NCI-H2107 (cell line): Measurements from ENCODE around the gene GBX1.

Source experiments
- DNase-seq: peaks from one replicate; lab custom pipeline; 2025; lab: John Stamatoyannopoulos, UW

The GBX1 gene

GRCh38 chr7:151139071-151139790, 28.3 kb downstream of the GBX1 start:
- DNase-seq, result no peak

DNA sequence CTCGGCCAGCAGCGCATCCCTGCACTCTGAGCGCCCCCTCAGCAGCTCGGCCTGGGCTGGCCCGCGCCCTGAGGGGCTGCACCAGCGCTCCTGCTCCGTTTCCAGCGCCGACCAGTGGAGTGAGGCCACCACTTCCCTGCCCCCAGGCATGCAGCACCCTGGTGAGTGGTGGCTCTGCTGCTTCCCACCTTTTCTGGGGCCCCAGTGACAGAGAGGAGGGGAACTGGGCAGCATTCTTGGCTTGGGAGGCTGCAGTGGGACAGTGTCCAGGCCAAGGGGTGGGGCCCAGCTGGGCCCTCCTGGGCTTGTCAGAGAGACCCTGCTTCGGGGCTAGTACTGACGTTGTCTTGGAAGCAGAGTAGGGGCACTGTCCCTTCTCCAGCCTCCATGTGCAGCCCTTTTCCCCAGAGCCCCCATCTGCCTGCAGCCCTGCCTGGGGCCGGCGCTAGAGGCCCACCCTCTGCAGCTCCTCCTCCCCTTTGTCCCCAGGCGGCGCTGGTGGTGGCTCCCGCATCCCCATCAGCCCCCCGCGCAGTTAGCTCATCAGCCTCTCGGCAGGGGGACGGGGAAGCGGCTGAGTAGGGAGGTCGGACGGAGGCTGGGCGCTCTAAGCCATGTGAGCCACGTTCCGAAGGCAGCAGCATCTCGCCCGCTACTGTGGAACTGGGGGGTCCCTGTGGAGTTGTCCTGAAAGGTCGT, 29.2 kb downstream of the GBX1 start:
- no peak for DNase-seq

GRCh38 chr7:151137791-151138152, 29.7 kb downstream of the GBX1 start:
- DNase-seq, result no peak

- no peak for DNase-seq
Observed at GRCh38 chr7:151137076-151137675, 30.3 kb downstream of the GBX1 start.

DNA sequence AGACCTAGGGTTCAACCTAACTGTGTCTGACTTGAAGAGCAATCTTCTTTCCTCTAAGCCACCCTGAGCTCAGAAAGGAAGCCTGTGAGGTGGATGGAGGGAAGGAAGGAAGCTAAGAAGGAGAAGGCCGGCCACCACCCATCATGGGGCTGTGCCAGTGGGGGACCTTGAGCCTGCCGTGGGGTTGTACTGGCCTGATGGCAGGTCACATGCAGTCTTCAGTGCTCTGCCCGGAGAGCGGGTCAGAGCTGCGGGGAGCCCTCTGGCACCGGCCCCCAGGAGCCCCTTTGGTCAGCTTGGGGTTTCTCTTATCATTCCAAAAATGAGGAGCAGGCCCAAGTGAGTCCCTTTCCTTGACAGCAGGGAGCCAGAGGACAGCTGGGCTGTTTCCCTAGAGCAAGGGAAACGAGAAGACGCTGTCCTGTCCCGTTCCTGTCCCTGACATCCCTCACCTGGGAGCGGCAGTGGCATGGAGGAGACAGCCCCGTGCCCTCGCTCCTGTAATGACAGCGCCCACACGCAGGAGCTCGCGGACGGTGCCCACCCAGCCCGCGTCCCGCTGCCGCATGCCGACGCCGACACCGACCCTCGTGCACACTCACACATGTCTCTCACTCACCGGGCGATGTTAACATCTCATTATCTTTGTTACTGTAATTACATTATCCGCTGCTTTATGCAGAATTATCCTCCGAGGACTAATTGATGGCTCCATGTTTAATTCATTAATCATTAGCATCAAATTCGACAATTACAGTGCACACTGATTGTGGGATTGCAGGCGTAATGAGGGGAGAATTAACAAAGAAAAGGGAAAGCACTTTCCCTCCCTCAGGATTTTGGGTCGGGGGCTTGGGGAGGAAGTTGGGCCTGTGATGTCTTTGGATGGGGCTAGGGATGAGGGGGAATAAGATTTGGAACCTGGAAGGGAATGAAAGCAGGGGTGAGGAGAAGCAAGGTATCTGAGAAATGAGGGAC, 31.3 kb downstream of the GBX1 start:
- no peak for DNase-seq

DNA sequence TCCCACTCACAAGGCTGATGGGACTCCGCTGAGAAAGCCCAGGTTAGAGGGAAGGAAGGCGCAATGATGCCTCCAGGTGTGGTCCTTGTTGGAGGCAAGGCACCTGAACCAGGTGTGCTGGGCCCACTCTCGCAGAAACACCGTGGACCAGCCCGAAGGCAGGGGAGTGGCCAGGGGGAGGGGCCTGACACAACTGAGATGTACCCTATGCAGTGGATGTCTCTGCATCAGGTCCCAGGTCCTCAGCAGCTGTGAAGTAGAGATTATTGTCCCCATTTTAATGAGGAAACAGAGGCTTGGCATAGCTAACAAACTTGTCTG, 32.0 kb downstream of the GBX1 start:
- no peak for DNase-seq

DNA sequence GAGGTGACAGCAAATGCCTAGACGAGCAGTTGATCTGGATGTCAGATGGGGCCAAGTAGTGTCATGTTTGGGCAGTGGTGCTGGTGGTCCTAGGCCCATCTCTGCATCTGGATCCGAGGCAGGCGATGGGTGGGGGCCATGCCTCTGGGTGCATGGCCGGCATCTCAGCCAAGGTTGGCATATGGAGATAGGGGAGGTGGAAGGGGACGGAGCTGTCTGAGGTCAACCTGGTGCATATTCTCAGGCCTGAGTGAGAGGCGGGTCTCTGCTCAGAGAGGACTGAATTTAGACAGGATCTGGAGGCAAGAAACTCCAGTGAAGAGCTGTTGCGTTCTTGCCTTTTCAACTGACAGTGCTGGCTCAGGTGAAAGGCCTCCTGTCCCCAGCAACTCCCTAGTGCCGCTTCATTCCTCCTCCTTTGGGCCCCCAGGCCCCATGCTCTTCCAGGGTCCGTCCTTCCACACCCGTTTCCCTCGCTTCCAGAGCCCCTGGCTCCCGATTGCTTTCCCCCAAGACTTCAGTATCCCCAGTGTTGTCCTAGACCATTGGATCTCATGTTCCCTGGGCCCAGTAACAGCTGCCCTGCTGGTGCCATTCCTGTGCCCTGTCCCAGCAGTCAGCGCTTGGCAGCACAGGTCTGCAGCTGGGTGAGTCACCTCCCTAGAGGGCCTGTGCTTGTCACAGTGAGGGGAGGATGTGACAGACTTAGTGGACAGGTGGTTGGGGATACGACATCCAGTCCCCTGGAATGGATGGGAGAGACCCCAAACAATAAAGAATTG, 32.6 kb downstream of the GBX1 start:
- no peak for DNase-seq

- no peak for DNase-seq
Observed at GRCh38 chr7:151133986-151134742, 33.3 kb downstream of the GBX1 start.

- DNase-seq, result no peak
Observed at GRCh38 chr7:151133266-151133985, 34.1 kb downstream of the GBX1 start.

- DNase-seq, result no peak
Observed at GRCh38 chr7:151132461-151133205, 34.9 kb downstream of the GBX1 start.

GRCh38 chr7:151131592-151132293, 35.8 kb downstream of the GBX1 start:
- no peak for DNase-seq

DNA sequence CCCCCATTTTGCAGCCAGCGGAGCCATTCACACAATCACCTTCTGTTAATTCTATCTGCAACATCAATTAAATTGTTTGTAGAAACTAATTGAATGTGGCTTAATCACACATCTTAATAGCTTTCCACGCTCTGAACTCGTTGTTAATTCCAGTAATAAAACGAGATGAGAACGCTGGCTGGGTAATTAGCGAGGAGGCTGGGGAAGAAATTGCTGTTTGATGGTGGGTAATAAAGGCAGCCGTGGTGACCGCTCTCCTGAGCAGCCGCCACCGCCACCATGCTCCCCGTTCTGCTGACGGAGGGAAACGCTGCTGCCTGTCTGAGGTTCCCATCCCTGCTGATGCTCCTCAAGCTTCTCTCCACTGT, 36.3 kb downstream of the GBX1 start:
- no peak for DNase-seq

GRCh38 chr7:151130741-151131157, 36.7 kb downstream of the GBX1 start:
- no peak for DNase-seq

DNA sequence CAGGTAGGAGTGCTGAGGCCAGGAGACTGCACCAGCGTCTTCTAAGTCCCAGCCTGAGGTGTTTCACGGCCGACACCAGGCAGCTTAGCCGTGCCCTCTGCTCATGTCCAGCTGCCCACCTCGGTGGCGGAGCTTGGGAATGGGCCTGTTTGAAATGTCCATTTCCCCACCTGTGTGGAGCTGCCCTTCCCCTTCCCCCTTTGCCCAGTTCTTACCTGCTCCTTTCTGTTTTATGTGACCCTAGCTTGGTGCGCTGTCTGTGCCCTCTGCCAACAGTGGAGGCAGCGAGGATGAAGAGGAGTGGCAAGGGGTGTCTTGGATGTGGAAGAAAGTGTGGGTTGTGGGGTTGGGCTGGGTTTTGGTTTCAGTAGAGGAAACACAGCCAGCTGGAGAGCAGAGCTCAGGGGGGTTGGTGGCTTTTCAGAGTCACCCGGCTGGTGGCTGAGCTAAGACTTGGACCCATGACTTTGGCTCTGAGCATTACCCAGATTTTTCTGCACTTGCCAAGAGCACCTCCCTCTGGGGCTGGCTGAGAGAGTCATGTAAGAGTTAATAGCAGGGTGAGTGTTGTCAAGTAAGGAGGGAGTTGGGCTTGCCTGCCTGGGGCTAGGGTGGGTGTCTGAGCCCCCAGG, 37.4 kb downstream of the GBX1 start:
- DNase-seq, result no peak

DNA sequence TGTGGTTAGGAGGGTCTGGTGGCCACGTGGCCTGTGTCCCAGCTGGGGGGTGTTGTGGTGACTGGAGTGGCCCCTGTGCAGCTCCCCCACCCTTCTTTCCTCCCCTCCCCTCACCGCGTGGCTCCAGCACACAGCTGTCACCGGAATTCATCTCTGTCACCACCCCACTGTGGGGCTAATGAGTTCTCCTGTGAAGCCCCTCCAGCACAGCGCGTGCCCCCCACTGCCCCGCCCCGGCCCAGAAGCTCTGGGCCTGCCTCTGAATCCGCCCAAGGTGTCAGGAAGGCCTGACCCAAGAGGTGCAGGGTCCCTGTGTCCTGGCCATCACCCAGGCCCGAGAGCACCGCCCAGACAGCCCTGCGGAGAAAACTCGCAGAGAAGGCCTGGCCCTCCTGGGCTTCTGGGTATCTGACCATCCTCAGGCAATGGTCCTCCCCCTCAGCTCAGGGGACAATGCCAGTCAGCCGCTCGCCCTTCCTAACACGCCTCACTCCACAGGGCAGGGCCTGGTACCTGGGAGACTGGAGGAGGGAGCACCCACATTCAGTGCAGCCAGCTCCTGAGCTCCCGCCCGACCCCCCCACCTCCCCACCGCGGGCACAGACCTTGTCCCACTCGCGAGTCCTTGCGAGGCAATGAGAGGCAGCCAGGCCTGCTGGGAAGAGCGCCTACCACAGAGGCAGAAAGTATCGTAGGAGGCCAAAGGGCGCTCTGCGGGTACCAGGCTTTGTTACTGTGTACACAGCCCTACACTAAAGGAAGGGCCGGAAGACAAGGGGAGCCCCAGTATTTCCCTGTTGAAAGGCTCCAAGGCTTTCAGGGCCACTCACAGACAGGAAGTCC, 38.2 kb downstream of the GBX1 start:
- DNase-seq, result no peak

DNA sequence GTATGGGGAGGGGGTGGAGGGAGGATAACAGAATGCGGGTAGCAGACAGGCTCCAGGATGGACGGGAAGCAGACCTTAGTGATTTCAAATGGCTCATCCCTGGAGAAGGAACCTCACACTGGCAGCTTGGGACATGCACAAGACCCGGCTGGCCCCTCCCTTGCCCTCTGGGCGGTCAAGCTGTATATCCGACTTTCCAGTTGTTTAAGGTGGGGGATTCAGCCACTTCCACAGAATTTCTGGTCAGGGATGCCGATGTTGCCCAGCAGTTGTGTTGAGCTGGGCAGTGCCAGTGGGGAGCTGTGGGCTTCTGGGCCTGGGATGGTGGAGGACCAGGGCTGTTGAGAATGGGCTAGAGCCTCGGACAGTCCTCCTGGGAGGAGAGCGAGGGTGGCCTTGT, 38.8 kb downstream of the GBX1 start:
- no peak for DNase-seq

DNA sequence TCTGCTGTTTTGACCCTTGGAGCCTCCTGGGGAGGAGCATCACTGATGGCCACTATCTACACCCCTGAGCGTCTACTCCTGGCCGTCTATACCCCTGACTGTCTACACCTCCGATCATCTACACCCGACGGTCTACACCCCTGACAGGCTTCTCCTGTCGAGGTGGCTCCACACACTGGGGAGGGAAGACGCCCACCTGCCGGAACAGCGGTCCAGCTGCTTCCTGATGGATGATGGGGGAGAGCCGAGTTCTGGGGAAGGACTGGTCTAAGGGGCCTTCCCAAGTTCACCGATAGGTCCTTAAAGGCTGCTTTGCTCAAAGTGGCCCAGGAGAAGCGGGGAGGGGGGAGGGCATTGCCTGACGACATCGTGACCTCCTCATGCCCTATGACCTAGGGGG, 39.4 kb downstream of the GBX1 start:
- DNase-seq, result no peak
